Fibroblast of mammary gland (primary cell): ENCODE results near the gene SLC22A12.

Experiments
- DNase-seq: peaks from one replicate; pipeline ENCODE4 v3.0.0-alpha.2; 2010; ENCODE audit warnings: low read depth
- H3K4me3 ChIP-seq: 2 replicates; pipeline ENCODE4 v1.5.1; 2011; ENCODE audit warnings: low read depth, mild to moderate bottlenecking, low read length, moderate library complexity; ENCODE audit not compliant: control insufficient read depth
- CTCF ChIP-seq: conservative IDR thresholded peaks from 2 replicates; pipeline ENCODE4 v1.5.1; 2011; ENCODE audit warnings: low read depth, low read length, inconsistent platforms; ENCODE audit not compliant: control insufficient read depth, insufficient read depth

SLC22A12 gene

DNA sequence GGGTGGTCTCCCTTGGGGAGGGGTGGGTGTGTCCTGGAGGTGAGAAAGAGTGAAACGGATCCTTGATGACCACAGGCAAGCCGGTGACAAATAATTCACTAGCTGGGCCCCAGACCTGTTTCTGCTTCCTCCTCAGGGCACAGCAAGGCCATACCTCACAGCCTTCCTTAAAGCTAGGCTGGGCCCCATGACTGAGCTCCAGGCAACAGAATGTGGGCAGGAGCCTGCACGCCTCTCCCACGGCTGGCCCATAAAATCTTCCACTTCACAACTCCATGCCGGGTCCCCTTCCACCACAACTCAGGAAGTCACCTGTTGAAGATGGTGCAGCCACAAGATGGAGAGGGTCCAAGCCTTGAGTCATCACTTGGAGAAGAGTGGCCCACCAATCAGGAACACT is 23.9 kb downstream of the SLC22A12 start:
- no peak for TF ChIP-seq CTCF
- no peak overlapping the region for H3K4me3 ChIP-seq
- DNase-seq, result no peak

DNA sequence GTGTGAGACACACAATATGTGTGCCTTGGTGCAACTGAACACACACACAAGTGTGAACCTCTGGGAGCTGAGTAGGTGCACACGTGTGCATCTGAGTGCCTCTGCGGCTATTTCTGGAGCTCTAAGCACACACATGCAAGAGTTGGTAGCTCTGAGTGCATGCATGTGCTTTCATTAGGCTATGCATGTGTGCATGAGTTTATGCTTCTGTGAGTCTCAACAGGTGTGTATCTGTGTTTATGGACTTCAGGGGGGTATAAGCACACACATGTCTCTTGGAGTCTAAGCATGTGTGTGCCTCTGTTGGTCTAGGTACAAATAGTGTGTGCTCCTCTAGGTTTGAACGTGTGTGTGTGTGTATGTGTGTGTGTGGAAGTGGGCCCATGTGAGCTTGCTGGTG is 25.8 kb downstream of the SLC22A12 start:
- no peak for TF ChIP-seq CTCF
- no peak overlapping the region for H3K4me3 ChIP-seq
- no peak for DNase-seq

DNA sequence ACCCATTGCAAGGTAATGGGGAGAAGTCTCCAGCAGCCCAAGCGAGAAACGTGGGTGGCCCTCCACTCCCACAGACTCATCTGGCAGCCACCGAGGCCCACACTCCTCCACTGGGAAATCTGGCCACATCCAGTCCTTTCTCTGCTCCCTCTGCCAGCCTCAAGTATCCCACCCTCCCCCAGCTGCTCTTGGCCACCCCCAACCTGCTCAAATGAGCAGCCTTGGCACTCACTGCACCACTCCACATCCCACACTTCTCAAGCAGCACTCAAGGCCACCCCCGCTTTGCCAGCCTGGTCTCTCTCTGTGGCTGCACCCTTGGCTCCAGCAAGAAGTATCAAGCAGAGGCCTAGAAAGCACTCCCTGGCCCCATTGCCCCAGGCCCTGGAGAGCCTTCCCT is 28.2 kb downstream of the SLC22A12 start:
- no peak overlapping the region for H3K4me3 ChIP-seq
- DNase-seq, result no peak
- TF ChIP-seq CTCF, result no peak

GRCh38 chr11:64619811-64620380 is 28.9 kb downstream of the SLC22A12 start:
- TF ChIP-seq CTCF, result no peak
- H3K4me3 ChIP-seq, result no peak overlapping the region
- DNase-seq, result peak; percentile 73

- TF ChIP-seq CTCF, result no peak
- H3K4me3 ChIP-seq, result no peak overlapping the region
- no peak for DNase-seq
These were observed 29.5 kb downstream of the SLC22A12 start for GRCh38 chr11:64620381-64620971.

GRCh38 chr11:64621283-64622019 is 30.4 kb downstream of the SLC22A12 start:
- no peak for TF ChIP-seq CTCF
- no peak overlapping the region for H3K4me3 ChIP-seq
- no peak for DNase-seq
